K562 (cell line): Measurements from ENCODE around the gene BNIP3. TPM values are rescaled to one million over a fixed set of nuclear protein-coding genes. Genes with fewer than 3 reads are reported as not detected.
A peak's percentile ranks its signal among the peaks of the same experiment; 100 is the strongest.

Experiments used
- ATAC-seq: fragments of 200-7000 bp; cut with Tn5 transposase; 3 replicates; pipeline ENCODE4 v1.9.1; 2020; ENCODE audit warnings: moderate library complexity
- BruUV-seq: library from RNA; stranded (reverse); fragments of 400-500 nt; replicated peaks from 2 replicates; lab custom pipeline; 2021; lab: Mats Ljungman, UMichigan
- CTCF ChIA-PET: fragments of 300-600 bp; formaldehyde crosslinking; extraction: SDS; loops from one replicate; lab custom pipeline; 2021; ENCODE audit warnings: low intra/inter-chr PET ratio; lab: Yijun Ruan, JAX
- POLR2A ChIA-PET: fragments of 300-600, 350-650 bp; sonication (Branson Sonifier 250); formaldehyde crosslinking; extraction: SDS; loops from one replicate; lab custom pipeline; 2021; ENCODE audit warnings: antibody characterized with exemption, inconsistent platforms; lab: Yijun Ruan, JAX
- DNase-seq, 4 experiments: peaks; one replicate each; pipeline versions ENCODE4 v3.0.0 to v3.0.0-alpha.2; 2011 to 2018; ENCODE audit warnings: low spot score in 3 of 4, mixed read lengths in 3 of 4; ENCODE audit errors: extremely low read depth in 1 of 4
- FAIRE-seq: peaks from 2 replicates; lab custom pipeline; 2011; peaks lifted over from hg19 to GRCh38; lab: Jason Lieb, UNC
- H2AFZ ChIP-seq: 2 replicates; pipeline ENCODE4 v1.6.0; 2011; ENCODE audit warnings: low read depth, low read length, control low read depth, inconsistent platforms
- H3K27ac ChIP-seq: fragments of 200-600 bp; 3 replicates; pipeline ENCODE4 v1.8.0; 2011; ENCODE audit warnings: low read depth, mild to moderate bottlenecking, control low read depth, inconsistent platforms, low read length, moderate library complexity, mixed read lengths; ENCODE audit errors: extremely low read depth
- H3K27me3 ChIP-seq, 2 experiments: fragments of 300-600 bp in 1 of 2; 2 replicates in 1 of 2; 3 replicates in 1 of 2; pipeline versions ENCODE4 v1.6.0 to v1.8.0; 2011; ENCODE audit warnings: inconsistent platforms in 2 of 2, low read length in 2 of 2, mild to moderate bottlenecking in 1 of 2, mixed read lengths in 1 of 2, moderate library complexity in 1 of 2; ENCODE audit not compliant: control insufficient read depth in 2 of 2, insufficient read depth in 2 of 2
- H3K36me3 ChIP-seq: fragments of 300-600 bp; 3 replicates; pipeline ENCODE4 v1.8.0; 2011; ENCODE audit warnings: mild to moderate bottlenecking, low read length, inconsistent platforms; ENCODE audit not compliant: control insufficient read depth, insufficient read depth
- H3K4me1 ChIP-seq, 2 experiments: fragments of 200-600 bp in 1 of 2; replicated peaks in 1 of 2; 2 replicates in 1 of 2; 3 replicates in 1 of 2; pipeline versions ENCODE4 v1.5.1 to v1.8.0; 2011; ENCODE audit warnings: inconsistent platforms in 2 of 2, low read length in 2 of 2, mild to moderate bottlenecking in 1 of 2, mixed read lengths in 1 of 2, moderate library complexity in 1 of 2; ENCODE audit not compliant: control insufficient read depth in 2 of 2, insufficient read depth in 2 of 2
- H3K4me2 ChIP-seq: 2 replicates; pipeline ENCODE4 v1.6.1; 2011; ENCODE audit warnings: low read length, control low read depth, inconsistent platforms, mixed read lengths; ENCODE audit not compliant: insufficient read depth
- H3K4me3 ChIP-seq: fragments of 200-600 bp; sonication (generic), shearing (Covaris generic); 2 replicates; pipeline ENCODE4 v1.5.1; 2016; ENCODE audit warnings: control low read depth, inconsistent platforms
- H3K79me2 ChIP-seq: fragments of 200-600 bp; 3 replicates; pipeline ENCODE4 v1.8.0; 2011; ENCODE audit warnings: low read length, inconsistent platforms; ENCODE audit not compliant: control insufficient read depth, insufficient read depth
- H3K9ac ChIP-seq, 2 experiments: 2 replicates each; pipeline versions ENCODE4 v1.6.0 to v1.6.1; 2011; ENCODE audit warnings: low read depth in 2 of 2, low read length in 2 of 2, control low read depth in 1 of 2, inconsistent platforms in 1 of 2, mild to moderate bottlenecking in 1 of 2, mixed read lengths in 1 of 2; ENCODE audit not compliant: insufficient read depth in 1 of 2
- H3K9me1 ChIP-seq: one replicate; pipeline ENCODE4 v1.6.0; 2011; ENCODE audit warnings: inconsistent platforms, mild to moderate bottlenecking, low read length, moderate library complexity; ENCODE audit not compliant: control insufficient read depth, insufficient read depth
- H3K9me3 ChIP-seq: replicated peaks from 2 replicates; pipeline ENCODE4 v1.5.1; 2011; ENCODE audit warnings: low read depth, low read length, inconsistent platforms; ENCODE audit not compliant: control insufficient read depth, insufficient read depth
- H4K20me1 ChIP-seq: replicated peaks from 2 replicates; pipeline ENCODE4 v1.6.1; 2011; ENCODE audit warnings: low read length, inconsistent platforms, mixed read lengths; ENCODE audit not compliant: control insufficient read depth, insufficient read depth
- AFF1 ChIP-seq, 2 experiments: fragments of 450-650 bp; IDR thresholded peaks; 2 replicates each; pipeline ENCODE4 v1.6.1; 2018; ENCODE audit warnings: mild to moderate bottlenecking in 2 of 2, low read depth in 1 of 2; ENCODE audit not compliant: partially characterized antibody in 2 of 2
- EP400 ChIP-seq: fragments of 450-650 bp; IDR thresholded peaks from 2 replicates; pipeline ENCODE4 v1.6.1; 2017; ENCODE audit warnings: antibody characterized with exemption, mild to moderate bottlenecking, moderate library complexity
- FOXK2 ChIP-seq, 2 experiments: fragments of 450-650 bp; IDR thresholded peaks in 1 of 2; conservative IDR thresholded peaks in 1 of 2; 2 replicates each; pipeline ENCODE4 v1.6.1; 2016; ENCODE audit warnings: low read depth in 2 of 2, mild to moderate bottlenecking in 1 of 2
- KDM1A ChIP-seq, 2 experiments: fragments of 450-650 bp; IDR thresholded peaks; 2 replicates each; pipeline ENCODE4 v1.6.1; 2016; ENCODE audit warnings: mild to moderate bottlenecking in 2 of 2
- MCM3 ChIP-seq: fragments of 450-650 bp; IDR thresholded peaks from 2 replicates; pipeline ENCODE4 v1.6.1; 2016
- POLR2B ChIP-seq: fragments of 450-650 bp; IDR thresholded peaks from 2 replicates; pipeline ENCODE4 v1.6.1; 2018; ENCODE audit warnings: low read depth; ENCODE audit not compliant: partially characterized antibody
- RERE ChIP-seq: sonication (generic); formaldehyde crosslinking; IDR thresholded peaks from 2 replicates; pipeline ENCODE4 v1.8.0; 2023; ENCODE audit warnings: missing genetic modification reagents, mild to moderate bottlenecking, borderline replicate concordance
- ZNF12 ChIP-seq: sonication (generic); formaldehyde crosslinking; IDR thresholded peaks from 2 replicates; pipeline ENCODE4 v1.4.0; 2020; ENCODE audit warnings: mild to moderate bottlenecking, missing genetic modification reagents
- ZNF175 ChIP-seq: fragments of 200-800 bp; sonication (Bioruptor generic); IDR thresholded peaks from 2 replicates; pipeline ENCODE4 v1.6.1; 2016; ENCODE audit warnings: low read depth, mild to moderate bottlenecking, missing genetic modification characterization, missing compliant biosample characterization
- ZNF263 ChIP-seq: sonication (generic); formaldehyde crosslinking; IDR thresholded peaks from 2 replicates; pipeline ENCODE4 v1.8.0; 2022; ENCODE audit warnings: mild to moderate bottlenecking, missing genetic modification reagents, borderline replicate concordance
- ZNF780A ChIP-seq: fragments of 250-450 bp; sonication (Bioruptor Pico); IDR thresholded peaks from 2 replicates; pipeline ENCODE4 v1.5.0; 2021; ENCODE audit warnings: mild to moderate bottlenecking
- WGBS: fragments of 100-300 bp; shearing (Covaris generic); methylation state at CpG from one replicate; pipeline ENCODE4 v1.1.6; 2016; ENCODE audit warnings: low coverage, mixed read lengths; ENCODE audit not compliant: insufficient coverage; ENCODE audit errors: missing lambda C conversion rate; 5-methylcytosine and 5-hydroxymethylcytosine counted together
- in situ Hi-C: fragments of 300-500 bp; cut with MboI; formaldehyde crosslinking; loops from 4 replicates; pipeline ENCODE4 v1.15.0; 2018; ENCODE audit warnings: inconsistent platforms, mixed read lengths
- intact Hi-C: fragments of 100-400 bp; cut with micrococcal nuclease; formaldehyde crosslinking; loops from 2 replicates; pipeline ENCODE4 v1.14.2; 2022
- polyA plus RNA-seq, 8 experiments: library from polyadenylated mRNA; depleted of rRNA in 4 of 8; stranded (reverse) in 5 of 8; unstranded in 3 of 8; fragments of >200 nt; fragmentation: Nextera tagmentation in 2 of 8; fragmentation: Illumina TruSeq in 1 of 8; extraction: Ambion mirVana in 2 of 8; extraction: Trizol in 1 of 8; gene quantifications; 2 replicates each; pipeline versions ENCODE4 v1.2.1 to v1.2.3, GENCODE V29; 2011 to 2014; ENCODE audit warnings: inconsistent platforms in 1 of 8, missing spikeins in 1 of 8
- total RNA-seq, 7 experiments: library from RNA; depleted of rRNA in 6 of 7; stranded (reverse); fragments of >200 nt in 6 of 7; fragmentation: Illumina TruSeq in 2 of 7; extraction: Trizol in 2 of 7; gene quantifications; 2 replicates each; pipeline versions ENCODE4 v1.2.1 to v1.2.3, GENCODE V29; 2011 to 2021; ENCODE audit warnings: low replicate concordance in 1 of 7

BNIP3 gene
- total and polyA plus RNA-seq, 9 of the 15 experiments (the other 6 are each of a cell fraction or from before 2014, with no cell fraction given), result 9.2 to 119 (median 42.2) TPM

GRCh38 chr10:131921184-131921583, 60.5 kb downstream of the BNIP3 start:
- no peaks in the 10 kb centered on the region for H3K27me3 ChIP-seq
- peak overlapping the region; percentile 38; the same call in 1 of the 2 replicates for H3K4me2 ChIP-seq
- peaks cover 21% of the 10 kb centered on the region; the same call in 2 of the 3 replicates for H3K36me3 ChIP-seq
- DNase-seq, result peak in 1 of 4 experiments; percentile 48
- ChIA-PET CTCF (interaction anchor here (0.5 kb wide), 1 partner anchor 23 kb away, joined by 3 read pairs; no protein-coding TSS in a partner anchor), POLR2A (interaction anchor here (0.7 to 1.1 kb wide), 4 partner anchors 9 to 1098 kb away, joined by 3 to 4 read pairs (median 3); no protein-coding TSS in a partner anchor)
- 40% methylated on average over 8 of the region's 8 CpGs for WGBS
- no peak overlapping the region for H3K4me3 ChIP-seq
- no peak overlapping the region for H2AFZ ChIP-seq
- in situ Hi-C loops, result no loop called here
- ATAC-seq, result peak; percentile 81
- FAIRE-seq, result no peak
- H3K79me2 ChIP-seq, result peaks cover 83% of the 10 kb centered on the region
- H3K9me1 ChIP-seq, result peaks cover 7% of the 10 kb centered on the region
- peak overlapping the region; percentile 78; the same call in 2 of the 3 replicates for H3K27ac ChIP-seq
- H3K9me3 ChIP-seq, result peaks cover 2% of the 10 kb centered on the region; the same call in 1 of the 2 replicates
- BruUV-seq, result no TSS peak
- intact Hi-C loops, result no loop called here
- peak overlapping the region in 1 of 2 experiments; percentile 25; a peak in 1 of 4 replicates for H3K9ac ChIP-seq
- no peaks in the 10 kb centered on the region for H4K20me1 ChIP-seq
- peaks cover 7 to 42% of the 10 kb centered on the region in 2 experiments for H3K4me1 ChIP-seq
- TF ChIP-seq AFF1 (IDR thresholded peaks at IDR 0.05; ENCODE audit: low read depth in 1 of 2, partially characterized antibody in 2 of 2) (peak in 1 of 2 experiments; percentile 19), FOXK2 (conservative IDR thresholded peaks at IDR 0.05 in 1 of 2, IDR thresholded peaks at IDR 0.05 in 1 of 2; ENCODE audit: low read depth in 2 of 2) (no peak), RERE (CRISPR knock-in tag) (no peak), MCM3 (no peak), ZNF263 (CRISPR knock-in tag) (peak; percentile 22; the same call in 1 of the 2 replicates), ZNF12 (CRISPR knock-in tag) (no peak), EP400 (no peak), KDM1A (IDR thresholded peaks at IDR 0.05) (peak in 1 of 2 experiments; percentile 57; a peak in 1 of 4 replicates), ZNF780A (CRISPR knock-in tag) (no peak), ZNF175 (CRISPR knock-in tag) (no peak), POLR2B (no peak)
